Glutamatergic neuron (in vitro differentiated cells): ENCODE data around the gene SH3BP4. TPM values are rescaled to one million over a fixed set of nuclear protein-coding genes. Genes with fewer than 3 reads are reported as not detected.

Experiments used
- DNase-seq: peaks from one replicate; pipeline ENCODE4 v3.0.0; 2022
- H3K27ac Mint-ChIP-seq: one replicate; pipeline ENCODE4 v1.8.0; 2020; ENCODE audit warnings: mild to moderate bottlenecking, mixed read lengths, inconsistent platforms; ENCODE audit not compliant: unreplicated experiment
- H3K27me3 Mint-ChIP-seq: one replicate; pipeline ENCODE4 v1.8.0; 2020; ENCODE audit warnings: mild to moderate bottlenecking, moderate library complexity, mixed read lengths, inconsistent platforms; ENCODE audit not compliant: unreplicated experiment
- H3K36me3 Mint-ChIP-seq: one replicate; pipeline ENCODE4 v1.8.0; 2020; ENCODE audit warnings: mild to moderate bottlenecking, mixed read lengths, inconsistent platforms; ENCODE audit not compliant: unreplicated experiment
- H3K4me1 Mint-ChIP-seq: one replicate; pipeline ENCODE4 v1.8.0; 2020; ENCODE audit warnings: mild to moderate bottlenecking, low read depth, mixed read lengths, inconsistent platforms; ENCODE audit not compliant: unreplicated experiment
- H3K4me3 Mint-ChIP-seq: one replicate; pipeline ENCODE4 v1.8.0; 2020; ENCODE audit warnings: mild to moderate bottlenecking, mixed read lengths, inconsistent platforms; ENCODE audit not compliant: unreplicated experiment
- H3K9me3 Mint-ChIP-seq: one replicate; pipeline ENCODE4 v1.8.0; 2020; ENCODE audit warnings: mild to moderate bottlenecking, moderate library complexity, mixed read lengths, inconsistent platforms; ENCODE audit not compliant: unreplicated experiment
- total RNA-seq: library from RNA; stranded (reverse); fragmentation: NEBNext Ultra II Directional; extraction: Animal tissue kit (Norgen Biotek cat#: 25700); gene quantifications from one replicate; pipeline ENCODE4 v1.2.1, GENCODE V29; 2021; ENCODE audit not compliant: unreplicated experiment
- TF ChIP-seq, protein P1 (sequence below): fragments of 200-600 bp; sonication (generic); IDR thresholded peaks from one replicate; pipeline ENCODE4 v1.5.0; 2021; ENCODE audit not compliant: partially characterized antibody, unreplicated experiment

Gene SH3BP4
- total RNA-seq, 1 donor from 2014 or later, result 59.3 TPM

DNA sequence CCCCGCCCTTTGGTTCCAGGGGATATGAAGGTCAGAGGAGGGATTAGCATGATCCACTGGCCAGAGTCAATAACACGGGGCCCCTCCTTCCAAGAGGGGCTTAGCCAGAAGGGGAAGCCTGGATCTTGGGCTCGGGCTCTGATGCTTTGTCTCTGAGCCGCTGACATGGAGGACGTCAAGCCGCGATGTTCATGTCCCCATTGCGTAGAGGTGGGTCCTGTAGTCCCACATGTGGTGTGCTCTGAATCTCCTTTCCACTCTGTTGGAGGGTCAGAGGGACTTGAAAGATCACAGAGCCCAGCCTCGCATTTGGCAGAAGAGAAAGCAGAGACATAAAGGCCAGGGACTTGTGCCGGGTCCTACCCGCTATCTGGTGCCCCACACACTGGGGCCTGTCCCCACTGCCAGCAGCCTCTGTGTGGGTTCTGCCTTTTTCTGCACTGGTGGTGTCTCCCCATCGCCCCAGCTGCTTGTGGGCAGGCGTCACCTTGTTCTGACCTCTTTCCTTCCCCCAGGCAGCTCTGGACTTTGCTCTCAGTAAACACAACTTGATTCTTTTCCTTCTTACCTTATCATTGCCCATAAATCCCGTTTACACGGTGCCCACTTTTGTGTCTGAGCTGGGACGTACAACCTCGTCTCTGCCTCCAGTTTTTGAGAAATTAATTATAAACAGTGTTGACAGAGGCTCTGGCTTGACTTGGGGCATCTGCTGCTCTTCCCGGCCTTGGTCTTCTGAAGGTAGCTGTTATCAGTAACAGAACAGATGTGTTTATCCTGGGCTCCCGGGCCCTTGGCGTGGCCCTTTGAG, 48.8 kb downstream of the SH3BP4 start:
- no peak for DNase-seq
- Mint-ChIP-seq H3K36me3 (peaks cover 5% of the 10 kb centered on the region), H3K27me3 (peaks cover 8% of the 10 kb centered on the region), H3K9me3 (peaks cover 12% of the 10 kb centered on the region), H3K4me1 (peaks cover 27% of the 10 kb centered on the region), H3K4me3 (no peak overlapping the region), H3K27ac (no peak overlapping the region)
- TF ChIP-seq, protein P1, sequence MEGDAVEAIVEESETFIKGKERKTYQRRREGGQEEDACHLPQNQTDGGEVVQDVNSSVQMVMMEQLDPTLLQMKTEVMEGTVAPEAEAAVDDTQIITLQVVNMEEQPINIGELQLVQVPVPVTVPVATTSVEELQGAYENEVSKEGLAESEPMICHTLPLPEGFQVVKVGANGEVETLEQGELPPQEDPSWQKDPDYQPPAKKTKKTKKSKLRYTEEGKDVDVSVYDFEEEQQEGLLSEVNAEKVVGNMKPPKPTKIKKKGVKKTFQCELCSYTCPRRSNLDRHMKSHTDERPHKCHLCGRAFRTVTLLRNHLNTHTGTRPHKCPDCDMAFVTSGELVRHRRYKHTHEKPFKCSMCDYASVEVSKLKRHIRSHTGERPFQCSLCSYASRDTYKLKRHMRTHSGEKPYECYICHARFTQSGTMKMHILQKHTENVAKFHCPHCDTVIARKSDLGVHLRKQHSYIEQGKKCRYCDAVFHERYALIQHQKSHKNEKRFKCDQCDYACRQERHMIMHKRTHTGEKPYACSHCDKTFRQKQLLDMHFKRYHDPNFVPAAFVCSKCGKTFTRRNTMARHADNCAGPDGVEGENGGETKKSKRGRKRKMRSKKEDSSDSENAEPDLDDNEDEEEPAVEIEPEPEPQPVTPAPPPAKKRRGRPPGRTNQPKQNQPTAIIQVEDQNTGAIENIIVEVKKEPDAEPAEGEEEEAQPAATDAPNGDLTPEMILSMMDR, result no peak

DNA sequence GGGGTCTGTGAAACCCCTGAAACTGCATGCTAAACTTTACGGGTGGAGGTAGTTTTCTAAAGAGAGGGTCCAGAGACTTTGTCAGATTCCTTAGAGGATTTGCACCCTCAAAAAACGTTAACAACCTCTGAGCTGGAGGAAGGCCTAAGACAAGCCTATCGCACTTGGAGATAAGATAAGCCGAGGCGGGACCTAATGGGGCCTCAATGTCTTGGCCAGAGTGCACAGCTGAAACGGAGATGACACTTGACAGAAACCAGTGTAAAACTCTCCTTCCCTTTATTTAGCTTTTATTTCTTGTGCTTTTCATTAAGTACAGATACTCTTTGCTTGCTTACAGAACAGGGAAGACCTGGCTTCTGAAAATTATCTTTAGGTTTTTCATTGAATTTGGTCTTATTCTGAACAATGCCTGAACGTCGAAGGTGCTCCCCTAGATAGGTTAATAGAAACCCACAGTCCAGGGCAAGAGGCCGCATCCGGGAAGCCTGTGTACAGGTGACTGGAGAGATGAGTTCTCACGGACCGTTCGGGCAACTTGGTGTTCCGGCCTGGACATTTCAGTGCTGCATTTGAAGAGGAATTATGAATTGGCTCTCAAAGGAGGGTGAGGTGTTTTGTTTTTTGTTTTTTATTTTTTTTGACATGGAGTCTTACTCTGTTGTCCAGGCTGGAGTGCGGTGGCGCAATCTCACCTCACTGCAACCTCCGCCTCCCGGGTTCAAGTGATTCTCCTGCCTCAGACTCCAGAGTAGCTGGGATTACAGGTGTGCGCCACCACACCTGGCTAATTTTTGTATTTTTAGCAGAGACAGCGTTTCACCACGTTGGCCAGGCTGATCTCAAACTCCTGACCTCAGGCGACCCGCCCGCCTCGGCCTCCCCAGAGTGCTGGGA, 49.7 kb downstream of the SH3BP4 start:
- Mint-ChIP-seq H3K4me1 (peaks cover 33% of the 10 kb centered on the region), H3K36me3 (peaks cover 5% of the 10 kb centered on the region), H3K4me3 (no peak overlapping the region), H3K9me3 (peaks cover 12% of the 10 kb centered on the region), H3K27me3 (peaks cover 6% of the 10 kb centered on the region), H3K27ac (no peak overlapping the region)
- no peak for DNase-seq
- TF ChIP-seq, protein P1, result no peak

DNA sequence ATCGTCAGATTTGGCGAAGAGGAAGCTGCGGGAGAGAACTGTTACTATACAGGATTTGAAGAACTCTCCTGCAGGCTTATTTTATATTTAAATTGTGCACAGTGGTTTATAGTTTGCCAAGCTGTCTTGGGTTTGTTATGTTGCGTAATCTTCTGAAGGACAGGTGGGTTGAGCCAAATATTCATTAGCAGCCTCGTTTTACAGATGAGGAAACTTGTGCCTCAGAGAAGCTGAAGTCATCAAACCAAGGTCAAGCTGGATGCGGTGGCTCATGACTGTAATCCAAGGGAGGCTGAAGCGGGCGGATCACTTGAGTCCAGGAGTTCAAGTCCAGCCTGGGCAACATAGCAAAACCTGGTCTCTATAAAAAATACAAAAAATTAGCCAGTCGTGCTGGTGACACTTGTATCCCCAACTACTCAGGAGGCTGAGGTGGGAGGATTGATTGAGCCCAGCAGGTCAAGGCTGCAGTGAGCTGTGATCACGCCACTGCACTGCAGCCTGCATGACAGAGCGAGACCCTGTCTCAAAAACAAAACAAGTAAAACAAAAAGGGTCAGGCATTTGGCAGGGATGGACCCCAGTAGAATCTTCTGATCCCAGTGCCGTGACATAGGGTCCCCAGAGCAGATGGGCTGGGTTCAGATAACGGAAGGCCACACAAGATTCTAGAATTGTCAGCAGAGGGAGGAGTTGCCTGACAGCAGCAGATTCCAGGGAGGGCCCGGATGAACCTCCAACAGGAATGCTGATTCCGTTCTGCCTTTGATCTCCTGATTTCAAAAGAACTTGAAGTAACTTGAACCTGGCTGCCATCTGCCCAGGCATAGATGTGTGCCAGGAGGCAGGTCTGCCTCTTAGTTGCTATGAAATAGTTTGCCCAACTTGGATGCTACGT, 50.6 kb downstream of the SH3BP4 start:
- Mint-ChIP-seq H3K9me3 (peaks cover 10% of the 10 kb centered on the region), H3K27ac (no peak overlapping the region), H3K36me3 (peaks cover 5% of the 10 kb centered on the region), H3K4me1 (peaks cover 39% of the 10 kb centered on the region), H3K27me3 (peaks cover 7% of the 10 kb centered on the region), H3K4me3 (no peak overlapping the region)
- TF ChIP-seq, protein P1, result no peak
- no peak for DNase-seq

DNA sequence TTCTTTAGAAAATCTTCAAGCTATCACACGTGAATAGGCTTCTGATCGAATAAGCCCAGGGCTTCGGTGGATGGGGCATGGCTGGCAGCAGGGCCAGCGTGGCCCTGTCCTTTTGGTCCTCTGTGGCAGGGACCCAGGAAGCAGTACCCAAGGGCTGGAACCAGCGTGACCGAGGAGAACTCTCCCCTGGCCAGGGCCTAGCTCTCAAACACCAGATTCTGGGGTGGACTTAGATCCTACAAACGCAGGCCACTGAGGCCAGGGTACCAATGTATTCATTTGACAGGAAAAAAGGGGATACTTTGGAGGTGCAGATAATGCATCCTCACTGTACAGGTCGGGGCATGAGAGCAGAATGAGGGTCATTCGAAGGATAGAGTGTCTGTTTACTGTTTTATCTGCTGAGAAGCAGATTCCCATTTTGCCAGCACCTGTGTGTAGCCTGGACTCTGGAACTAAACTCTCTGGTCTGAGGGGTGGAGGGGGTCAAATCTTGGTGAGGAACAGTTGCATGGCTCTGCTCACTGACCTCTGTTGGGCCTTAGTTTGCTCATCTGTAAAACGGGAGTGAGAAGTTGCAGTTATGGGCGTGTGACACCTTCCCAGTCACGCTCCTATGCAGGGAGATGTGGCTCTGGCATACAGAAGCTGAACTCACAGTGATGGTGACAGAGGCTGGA, 51.4 kb downstream of the SH3BP4 start:
- H3K4me3 Mint-ChIP-seq, result no peak overlapping the region
- peaks cover 5% of the 10 kb centered on the region for H3K36me3 Mint-ChIP-seq
- no peak for DNase-seq
- peaks cover 8% of the 10 kb centered on the region for H3K9me3 Mint-ChIP-seq
- no peak overlapping the region for H3K27ac Mint-ChIP-seq
- peaks cover 10% of the 10 kb centered on the region for H3K27me3 Mint-ChIP-seq
- TF ChIP-seq, protein P1, result no peak
- peaks cover 43% of the 10 kb centered on the region for H3K4me1 Mint-ChIP-seq
